Dendritic cell treated with granulocyte-macrophage colony-stimulating factor and Interleukin-4, amounts not matched to agents 40 ng/mL and 50 ng/mL, for 4 days (primary cell): ENCODE data around the gene ARRDC1.
A peak's percentile ranks its signal among the peaks of the same experiment; 100 is the strongest.

ENCODE experiments used
- H3K27ac Mint-ChIP-seq: one replicate; pipeline ENCODE4 v1.8.0; 2022; ENCODE audit warnings: mild to moderate bottlenecking, mixed read lengths
- H3K27me3 Mint-ChIP-seq: one replicate; pipeline ENCODE4 v1.8.0; 2022; ENCODE audit warnings: mild to moderate bottlenecking, mixed read lengths
- H3K36me3 Mint-ChIP-seq: one replicate; pipeline ENCODE4 v1.8.0; 2022; ENCODE audit warnings: low read depth, mixed read lengths
- H3K4me1 Mint-ChIP-seq: one replicate; pipeline ENCODE4 v1.8.0; 2022; ENCODE audit warnings: low read depth, mixed read lengths
- H3K4me3 Mint-ChIP-seq: one replicate; pipeline ENCODE4 v1.8.0; 2022; ENCODE audit warnings: mild to moderate bottlenecking, moderate library complexity, mixed read lengths
- H3K9me3 Mint-ChIP-seq: one replicate; pipeline ENCODE4 v1.8.0; 2022; ENCODE audit warnings: mixed read lengths
- intact Hi-C: fragments of 100-400 bp; cut with micrococcal nuclease; formaldehyde crosslinking; loops from one replicate; pipeline ENCODE4 v1.15.0; 2022

Gene ARRDC1

DNA sequence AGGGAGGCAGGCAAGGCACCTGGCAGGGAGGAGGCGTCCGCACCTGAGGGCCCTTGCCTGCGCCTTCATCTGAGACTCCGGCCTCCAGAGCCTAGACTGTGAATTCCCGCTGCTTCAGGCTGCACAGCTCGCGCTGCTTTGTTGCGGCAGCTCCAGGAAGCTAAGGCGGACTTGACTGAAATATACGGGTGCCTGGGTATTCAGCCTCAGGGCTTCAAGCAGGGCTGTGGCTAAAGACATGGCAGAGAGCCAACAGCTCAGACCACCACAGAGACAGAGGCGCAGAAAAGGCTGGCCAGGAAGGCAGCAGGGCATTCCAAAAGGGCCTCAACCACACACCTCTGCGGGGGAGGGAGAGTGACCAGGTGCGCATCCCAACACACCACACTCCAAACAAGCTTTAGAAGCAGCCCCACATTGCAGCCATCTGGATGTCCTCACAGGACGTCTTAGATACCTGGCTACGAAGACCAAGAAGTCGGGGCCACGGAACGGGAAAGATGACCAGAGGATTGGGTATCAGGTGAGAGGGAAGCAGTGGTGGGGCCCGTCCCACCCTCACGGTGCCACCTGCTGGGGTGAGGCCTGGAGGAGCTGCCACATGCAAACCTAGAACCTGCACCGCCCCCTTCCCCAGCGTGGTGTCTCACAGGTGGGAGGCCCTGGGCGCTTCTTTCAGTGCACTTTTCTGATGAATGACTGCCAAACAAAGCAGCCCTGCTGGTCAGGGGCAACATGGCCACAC, 25.1 kb upstream of the ARRDC1 start:
- intact Hi-C loops, result loop anchor here (10.0 kb wide), 1 partner anchor 114 kb away; no protein-coding TSS in a partner anchor
- Mint-ChIP-seq H3K4me1 (peaks cover 33% of the 10 kb centered on the region), H3K36me3 (peaks cover 60% of the 10 kb centered on the region), H3K9me3 (no peaks in the 10 kb centered on the region), H3K4me3 (no peak overlapping the region), H3K27ac (no peak overlapping the region), H3K27me3 (no peaks in the 10 kb centered on the region)

- intact Hi-C loops, result loop anchor here (10.0 kb wide), 1 partner anchor 114 kb away; no protein-coding TSS in a partner anchor
- Mint-ChIP-seq H3K4me1 (peaks cover 28% of the 10 kb centered on the region), H3K9me3 (no peaks in the 10 kb centered on the region), H3K36me3 (peaks cover 60% of the 10 kb centered on the region), H3K4me3 (no peak overlapping the region), H3K27me3 (no peaks in the 10 kb centered on the region), H3K27ac (no peak overlapping the region)
Measured at GRCh38 chr9:137580954-137581322, 24.5 kb upstream of the ARRDC1 start.

- H3K27me3 Mint-ChIP-seq, result no peaks in the 10 kb centered on the region
- H3K36me3 Mint-ChIP-seq, result peaks cover 60% of the 10 kb centered on the region
- H3K4me1 Mint-ChIP-seq, result peaks cover 21% of the 10 kb centered on the region
- no peaks in the 10 kb centered on the region for H3K9me3 Mint-ChIP-seq
- H3K4me3 Mint-ChIP-seq, result no peak overlapping the region
- intact Hi-C loops, result loop anchor here (10.0 kb wide), 1 partner anchor 113 kb away; no protein-coding TSS in a partner anchor
- H3K27ac Mint-ChIP-seq, result no peak overlapping the region
Measured at GRCh38 chr9:137581361-137582285, 23.9 kb upstream of the ARRDC1 start.

GRCh38 chr9:137582286-137582860, 23.1 kb upstream of the ARRDC1 start:
- Mint-ChIP-seq H3K4me1 (peaks cover 14% of the 10 kb centered on the region), H3K27me3 (no peaks in the 10 kb centered on the region), H3K4me3 (no peak overlapping the region), H3K9me3 (no peaks in the 10 kb centered on the region), H3K27ac (no peak overlapping the region), H3K36me3 (peaks cover 65% of the 10 kb centered on the region)
- intact Hi-C loops, result loop anchor here (10.0 kb wide), 1 partner anchor 112 kb away; no protein-coding TSS in a partner anchor

GRCh38 chr9:137583347-137583746, 22.1 kb upstream of the ARRDC1 start:
- H3K4me1 Mint-ChIP-seq, result peaks cover 13% of the 10 kb centered on the region

GRCh38 chr9:137583957-137584356, 21.5 kb upstream of the ARRDC1 start:
- peaks cover 77% of the 10 kb centered on the region for H3K36me3 Mint-ChIP-seq
- H3K9me3 Mint-ChIP-seq, result no peaks in the 10 kb centered on the region
- H3K27ac Mint-ChIP-seq, result no peak overlapping the region
- H3K27me3 Mint-ChIP-seq, result no peaks in the 10 kb centered on the region
- no peak overlapping the region for H3K4me3 Mint-ChIP-seq
- peaks cover 18% of the 10 kb centered on the region for H3K4me1 Mint-ChIP-seq
- intact Hi-C loops, result loop anchor here (10.0 kb wide), 1 partner anchor 111 kb away; no protein-coding TSS in a partner anchor

More at GRCh38 chr9:137583347-137583746, 22.1 kb upstream of the ARRDC1 start:
- H3K27ac Mint-ChIP-seq, result no peak overlapping the region
- no peaks in the 10 kb centered on the region for H3K9me3 Mint-ChIP-seq
- H3K36me3 Mint-ChIP-seq, result peaks cover 75% of the 10 kb centered on the region
- intact Hi-C loops, result loop anchor here (10.0 kb wide), 1 partner anchor 111 kb away; no protein-coding TSS in a partner anchor
- H3K4me3 Mint-ChIP-seq, result no peak overlapping the region
- H3K27me3 Mint-ChIP-seq, result no peaks in the 10 kb centered on the region

GRCh38 chr9:137586854-137587253, 18.6 kb upstream of the ARRDC1 start:
- H3K27me3 Mint-ChIP-seq, result no peaks in the 10 kb centered on the region
- no peak overlapping the region for H3K27ac Mint-ChIP-seq
- peaks cover 25% of the 10 kb centered on the region for H3K4me1 Mint-ChIP-seq
- H3K36me3 Mint-ChIP-seq, result peaks cover 73% of the 10 kb centered on the region
- intact Hi-C loops, result loop anchor here (10.0 kb wide), 1 partner anchor 108 kb away; no protein-coding TSS in a partner anchor
- H3K9me3 Mint-ChIP-seq, result no peaks in the 10 kb centered on the region
- no peak overlapping the region for H3K4me3 Mint-ChIP-seq

GRCh38 chr9:137588311-137588710, 17.2 kb upstream of the ARRDC1 start:
- Mint-ChIP-seq H3K27me3 (no peaks in the 10 kb centered on the region), H3K9me3 (no peaks in the 10 kb centered on the region), H3K36me3 (peaks cover 59% of the 10 kb centered on the region), H3K4me3 (no peak overlapping the region), H3K27ac (no peak overlapping the region), H3K4me1 (peaks cover 38% of the 10 kb centered on the region)
- intact Hi-C loops, result loop anchor here (10.0 kb wide), 1 partner anchor 106 kb away; no protein-coding TSS in a partner anchor

DNA sequence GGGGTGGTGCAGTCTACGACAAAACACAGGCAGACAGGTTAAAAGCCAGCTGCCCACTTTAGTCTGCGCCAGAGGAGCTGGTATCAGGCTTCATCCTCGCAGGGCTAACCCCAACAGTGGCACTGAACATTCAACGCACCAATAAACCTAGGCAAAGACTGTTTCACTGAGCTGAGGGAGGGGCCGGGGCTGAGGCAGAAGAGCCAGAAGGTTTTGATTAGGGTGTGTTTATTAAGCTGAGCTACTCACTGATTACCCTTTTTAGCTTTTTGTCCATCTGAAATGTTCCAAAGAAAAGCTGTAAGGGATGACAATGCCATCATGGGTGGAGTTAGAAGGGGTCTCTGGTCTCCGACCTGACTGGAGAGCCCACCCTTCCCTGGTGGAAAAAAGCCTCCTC, 16.6 kb upstream of the ARRDC1 start:
- Mint-ChIP-seq H3K27me3 (no peaks in the 10 kb centered on the region), H3K36me3 (peaks cover 57% of the 10 kb centered on the region), H3K27ac (peak overlapping the region; percentile 64), H3K4me3 (peak overlapping the region; percentile 5), H3K4me1 (peaks cover 38% of the 10 kb centered on the region), H3K9me3 (no peaks in the 10 kb centered on the region)
- intact Hi-C loops, result loop anchor here (10.0 kb wide), 1 partner anchor 106 kb away; no protein-coding TSS in a partner anchor

DNA sequence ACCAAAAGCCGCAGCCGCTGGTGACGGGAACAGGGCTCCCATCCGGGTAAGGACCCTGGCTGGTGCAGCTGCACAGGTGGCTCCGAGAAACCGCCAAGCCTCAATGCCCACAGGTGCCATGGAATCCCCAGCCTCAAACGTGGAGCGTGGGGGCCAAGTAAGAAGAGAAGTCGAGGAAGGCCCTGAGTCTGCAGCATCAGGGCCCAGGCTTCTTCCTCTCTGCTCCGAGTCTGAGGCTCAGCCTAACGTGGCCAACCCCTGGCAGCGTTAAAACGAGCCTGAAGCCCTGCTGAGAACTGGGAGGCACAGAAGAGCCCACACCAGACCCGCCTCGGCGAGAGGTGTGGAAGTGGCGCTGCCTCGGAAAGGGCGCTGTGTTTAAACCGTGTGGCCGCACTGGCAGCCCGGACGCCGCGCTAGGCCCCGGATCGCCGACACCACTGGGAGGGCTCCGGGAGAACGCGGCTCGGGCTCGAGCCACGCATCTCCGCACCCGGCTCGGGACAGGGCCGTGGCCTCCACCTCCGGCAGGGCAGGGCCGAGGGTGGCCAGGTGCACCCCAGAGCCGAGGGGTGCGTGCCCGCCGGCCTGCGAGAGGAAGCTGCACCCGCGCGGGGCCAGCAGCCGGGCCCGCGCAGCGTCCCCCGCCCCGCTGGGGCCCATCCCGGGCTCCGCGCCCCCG, 15.9 kb upstream of the ARRDC1 start:
- Mint-ChIP-seq H3K27ac (peak overlapping the region; percentile 64), H3K27me3 (no peaks in the 10 kb centered on the region), H3K4me3 (peak overlapping the region; percentile 75), H3K4me1 (peaks cover 38% of the 10 kb centered on the region), H3K36me3 (peaks cover 53% of the 10 kb centered on the region), H3K9me3 (no peaks in the 10 kb centered on the region)
- intact Hi-C loops, result loop anchor here (1.0 to 10.0 kb wide), 4 partner anchors 16 to 105 kb away; partner anchors contain the start of genes ARRDC1, MRPL41 and PNPLA7

DNA sequence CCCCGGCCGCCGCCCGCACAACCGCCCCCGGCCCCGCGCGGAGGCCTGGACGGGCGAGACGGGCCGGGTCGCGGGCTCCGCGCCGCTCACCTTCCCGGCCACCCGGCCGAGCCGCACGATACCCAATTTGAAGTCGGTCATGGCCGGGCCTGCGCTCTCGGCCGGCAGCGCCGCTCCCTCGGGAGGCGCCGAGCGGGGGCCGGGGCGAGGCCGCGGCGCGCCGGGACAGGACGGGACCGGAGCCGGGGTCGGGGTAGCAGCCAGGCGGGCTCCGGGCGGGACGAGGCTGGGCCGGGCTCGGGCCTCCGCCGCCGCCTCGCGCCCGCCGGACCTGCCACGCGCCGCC, 15.4 kb upstream of the ARRDC1 start:
- Mint-ChIP-seq H3K4me1 (peaks cover 38% of the 10 kb centered on the region), H3K4me3 (no peak overlapping the region), H3K9me3 (no peaks in the 10 kb centered on the region), H3K27ac (no peak overlapping the region), H3K27me3 (no peaks in the 10 kb centered on the region), H3K36me3 (peaks cover 48% of the 10 kb centered on the region)
- intact Hi-C loops, result loop anchor here (1.0 to 5.0 kb wide), 3 partner anchors 15 to 38 kb away; partner anchors contain the start of genes ARRDC1, MRPL41 and PNPLA7

DNA sequence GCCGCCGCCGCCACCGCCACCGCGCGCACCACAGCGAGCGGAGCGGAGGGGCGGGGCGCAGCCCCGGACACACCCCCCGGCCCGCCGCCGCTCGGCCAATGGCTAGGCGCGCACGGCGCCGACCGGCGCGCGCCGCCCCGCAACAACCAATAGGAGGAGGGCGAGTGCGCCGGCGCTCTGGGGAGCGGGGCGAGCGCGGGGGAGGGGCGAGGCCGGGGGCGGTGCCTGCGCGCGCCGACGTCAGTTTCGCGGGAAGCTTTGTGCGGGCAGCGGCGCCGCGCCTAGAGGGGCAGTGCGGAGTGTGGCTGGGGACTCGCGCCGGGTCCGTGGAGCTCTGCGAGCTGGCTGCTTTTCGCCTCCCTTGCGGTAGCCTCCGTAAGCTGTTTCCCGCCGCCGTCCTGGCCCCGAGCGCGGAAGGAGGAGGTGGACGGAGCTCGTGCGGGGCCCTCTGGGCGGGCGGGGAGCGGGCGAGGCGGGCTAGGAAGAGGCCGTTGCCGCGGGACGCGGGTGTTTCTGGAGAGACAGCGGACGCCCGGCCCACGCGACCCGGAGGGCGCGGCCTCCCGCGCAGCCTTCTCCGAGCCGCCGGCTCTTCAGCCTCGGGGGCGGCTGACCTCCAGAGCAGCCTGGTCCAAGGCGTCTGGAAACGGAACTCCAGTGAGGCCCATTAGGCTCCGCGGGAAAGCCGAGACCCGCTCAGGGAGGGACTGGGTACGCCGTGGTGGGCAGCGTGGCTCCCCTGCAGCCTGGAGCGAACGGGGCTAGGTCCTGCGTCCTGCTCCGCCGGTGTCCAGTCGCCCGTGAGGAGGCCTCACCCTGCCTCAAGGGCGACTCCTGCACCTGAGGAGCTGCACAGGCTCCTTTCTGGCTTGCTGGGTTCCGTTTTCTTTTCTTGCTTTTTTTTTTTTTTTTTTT, 14.8 kb upstream of the ARRDC1 start, which contains the start of gene ZMYND19:
ZMYND19 (minus strand) TSS at position 44 of the 915 bp plus-strand sequence. CDS start 249 bp downstream, outside the sequence.
- intact Hi-C loops, result loop anchor here (1.0 to 5.0 kb wide), 3 partner anchors 15 to 38 kb away; partner anchors contain the start of genes ARRDC1, MRPL41 and PNPLA7
- Mint-ChIP-seq H3K27me3 (no peaks in the 10 kb centered on the region), H3K9me3 (no peaks in the 10 kb centered on the region), H3K4me1 (peaks cover 38% of the 10 kb centered on the region), H3K27ac (peak within 1 kb of the TSS; percentile 94), H3K36me3 (peaks cover 41% of the 10 kb centered on the region), H3K4me3 (peak within 1 kb of the TSS; percentile 100)
